ENCODE results near the gene ITPR1. TPM values are rescaled to one million over a fixed set of nuclear protein-coding genes. Genes with fewer than 3 reads are reported as not detected.

Gene ITPR1
- total RNA-seq, 4 donors from 2014 or later: 184 to 305 (median 218) TPM

DNA sequence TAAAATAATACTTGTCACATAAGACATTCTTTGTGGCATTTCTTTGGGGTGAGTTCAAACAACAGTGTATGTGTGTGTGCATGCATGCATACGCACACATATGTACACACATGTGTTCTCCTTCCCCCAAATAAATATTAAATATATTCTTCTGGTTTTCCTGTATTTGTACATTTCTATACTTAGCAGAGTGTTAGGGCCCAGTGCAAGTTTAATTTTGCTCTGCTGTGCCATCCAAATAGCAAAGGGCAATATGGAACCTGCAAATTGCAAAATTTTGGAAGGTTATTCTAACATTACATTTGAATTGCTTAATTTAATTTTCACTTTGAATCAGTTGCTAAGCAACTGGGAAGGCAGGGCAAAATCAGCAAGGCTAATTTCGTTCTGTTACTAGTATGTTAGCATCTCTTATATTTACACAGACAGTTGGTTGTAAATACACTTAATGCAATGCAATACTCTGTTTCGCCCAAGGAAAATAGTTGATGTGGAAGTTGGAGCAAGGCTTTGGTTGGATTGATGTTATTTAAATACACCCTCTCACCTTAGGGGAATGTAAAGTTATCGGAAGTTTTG lies 130.4 kb downstream of the ITPR1 start:
- WGBS, 2 donors (ENCODE audit: low coverage in 1 of 2): 84 to 93% methylated on average over 3 to 4 of the region's 4 CpGs
- Histone ChIP-seq H3K4me1 (peaks cover 0 to 17% (median 2%) of the 10 kb centered on the region in 3 donors), H3K4me3 (no peak overlapping the region), H3K27ac (no peak overlapping the region), H3K27me3 (no peaks in the 10 kb centered on the region), H3K36me3 (peaks cover 0 to 12% of the 10 kb centered on the region in 2 donors), H3K9me3 (no peaks in the 10 kb centered on the region)
- ATAC-seq: no peak
- TF ChIP-seq EP300 (IDR thresholded peaks at IDR 0.05) (no peak), POLR2A (IDR thresholded peaks at IDR 0.05) (no peak), POLR2AphosphoS5 (IDR thresholded peaks at IDR 0.05) (no peak)
- TF ChIP-seq, protein P1, sequence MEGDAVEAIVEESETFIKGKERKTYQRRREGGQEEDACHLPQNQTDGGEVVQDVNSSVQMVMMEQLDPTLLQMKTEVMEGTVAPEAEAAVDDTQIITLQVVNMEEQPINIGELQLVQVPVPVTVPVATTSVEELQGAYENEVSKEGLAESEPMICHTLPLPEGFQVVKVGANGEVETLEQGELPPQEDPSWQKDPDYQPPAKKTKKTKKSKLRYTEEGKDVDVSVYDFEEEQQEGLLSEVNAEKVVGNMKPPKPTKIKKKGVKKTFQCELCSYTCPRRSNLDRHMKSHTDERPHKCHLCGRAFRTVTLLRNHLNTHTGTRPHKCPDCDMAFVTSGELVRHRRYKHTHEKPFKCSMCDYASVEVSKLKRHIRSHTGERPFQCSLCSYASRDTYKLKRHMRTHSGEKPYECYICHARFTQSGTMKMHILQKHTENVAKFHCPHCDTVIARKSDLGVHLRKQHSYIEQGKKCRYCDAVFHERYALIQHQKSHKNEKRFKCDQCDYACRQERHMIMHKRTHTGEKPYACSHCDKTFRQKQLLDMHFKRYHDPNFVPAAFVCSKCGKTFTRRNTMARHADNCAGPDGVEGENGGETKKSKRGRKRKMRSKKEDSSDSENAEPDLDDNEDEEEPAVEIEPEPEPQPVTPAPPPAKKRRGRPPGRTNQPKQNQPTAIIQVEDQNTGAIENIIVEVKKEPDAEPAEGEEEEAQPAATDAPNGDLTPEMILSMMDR (IDR thresholded peaks at IDR 0.05): no peak

DNA sequence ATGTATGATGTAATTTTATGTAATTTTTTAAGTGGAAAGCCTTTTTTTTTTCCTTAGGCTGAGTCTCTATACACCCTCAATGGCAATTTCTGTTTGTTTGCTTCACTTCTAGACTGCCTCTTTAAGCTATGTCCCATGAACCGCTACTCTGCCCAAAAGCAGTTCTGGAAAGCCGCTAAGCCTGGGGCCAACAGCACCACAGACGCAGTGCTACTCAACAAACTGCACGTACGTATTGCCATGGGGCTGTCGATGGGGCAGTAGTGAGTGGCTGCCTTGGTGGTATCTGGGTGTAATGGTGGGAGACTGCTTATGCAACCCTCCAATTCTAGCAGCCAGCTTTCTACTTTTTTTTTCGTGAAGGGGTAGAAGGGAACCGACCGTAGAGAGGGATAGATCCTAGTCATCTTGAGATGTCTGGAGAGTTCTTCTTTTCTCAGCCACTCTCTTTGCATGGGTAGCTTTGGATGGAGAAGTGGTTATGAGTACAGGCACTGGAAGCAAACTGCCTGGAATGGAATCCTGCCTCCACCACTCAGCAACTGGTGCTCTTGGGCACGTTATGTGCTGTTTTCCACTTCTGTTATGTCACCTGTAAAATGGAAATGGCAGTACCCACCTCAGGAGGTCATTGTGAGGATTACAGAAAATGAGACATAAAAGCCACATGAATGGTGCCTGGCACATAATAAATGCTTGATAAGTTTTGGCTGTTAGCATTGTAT lies 134.7 kb downstream of the ITPR1 start:
- no peak for ATAC-seq
- Histone ChIP-seq H3K27me3 (no peaks in the 10 kb centered on the region), H3K36me3 (peaks cover 0 to 24% of the 10 kb centered on the region in 2 donors), H3K27ac (no peak overlapping the region), H3K9me3 (no peaks in the 10 kb centered on the region), H3K4me1 (peaks cover 0 to 10% (median 0%) of the 10 kb centered on the region in 3 donors), H3K4me3 (no peak overlapping the region)
- 84 to 91% methylated on average over 2 to 10 of the region's 10 CpGs for WGBS, 2 donors (ENCODE audit: low coverage in 1 of 2)
- TF ChIP-seq POLR2A (IDR thresholded peaks at IDR 0.05) (no peak), POLR2AphosphoS5 (IDR thresholded peaks at IDR 0.05) (no peak), EP300 (IDR thresholded peaks at IDR 0.05) (no peak)
- TF ChIP-seq, protein P1 (IDR thresholded peaks at IDR 0.05): no peak

DNA sequence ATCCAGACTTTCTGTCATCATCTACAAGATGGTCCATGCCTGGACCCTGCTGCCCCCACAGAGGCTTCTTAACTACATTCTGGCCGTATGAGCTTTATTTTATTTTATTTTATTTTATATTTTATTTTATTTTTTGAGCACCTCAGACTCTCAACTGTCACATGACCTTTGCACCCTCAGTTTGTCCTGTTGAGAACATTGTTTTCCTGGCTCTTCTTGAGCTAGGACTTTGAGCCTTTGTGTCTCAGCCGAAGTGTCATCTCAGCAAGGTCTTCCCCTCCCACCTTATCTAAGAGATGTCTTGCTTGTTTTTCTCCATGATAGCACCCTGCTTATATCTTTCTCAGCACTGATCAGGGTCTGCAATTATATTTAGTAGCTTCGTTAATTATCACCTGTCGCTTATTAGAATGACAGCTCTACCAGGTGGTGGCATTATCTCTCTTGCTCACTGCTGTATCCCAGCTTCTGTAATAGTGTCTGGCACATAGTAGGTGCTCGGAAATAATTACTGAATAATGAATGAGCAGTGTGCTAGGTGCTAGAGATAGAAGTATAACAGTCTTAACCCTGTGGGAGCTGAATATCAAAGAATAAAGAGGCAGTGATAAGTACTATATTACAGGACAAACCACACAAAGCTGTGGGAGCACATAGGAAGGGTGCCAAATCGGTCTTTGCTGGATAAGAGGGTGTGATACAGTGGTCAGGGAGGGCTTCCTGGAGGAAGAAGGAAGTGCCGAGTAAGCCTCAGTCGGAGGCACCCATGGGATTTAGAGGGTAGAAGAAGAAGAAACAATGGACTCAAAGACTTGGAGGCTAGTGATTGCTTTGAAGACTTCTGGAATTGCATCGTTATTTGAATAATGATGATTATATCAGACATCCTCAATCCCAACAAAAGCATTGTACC lies 136.2 kb downstream of the ITPR1 start:
- no peak overlapping the region for H3K27ac ChIP-seq
- peaks cover 0 to 7% (median 0%) of the 10 kb centered on the region in 3 donors for H3K4me1 ChIP-seq
- no peak for TF ChIP-seq EP300 (IDR thresholded peaks at IDR 0.05)
- H3K36me3 ChIP-seq: peaks cover 0 to 24% of the 10 kb centered on the region in 2 donors
- no peaks in the 10 kb centered on the region for H3K27me3 ChIP-seq
- H3K9me3 ChIP-seq: no peaks in the 10 kb centered on the region
- no peak overlapping the region for H3K4me3 ChIP-seq
- no peak for ATAC-seq
- 85 to 90% methylated on average over 6 to 8 of the region's 9 CpGs for WGBS, 2 donors (ENCODE audit: low coverage in 1 of 2)

DNA sequence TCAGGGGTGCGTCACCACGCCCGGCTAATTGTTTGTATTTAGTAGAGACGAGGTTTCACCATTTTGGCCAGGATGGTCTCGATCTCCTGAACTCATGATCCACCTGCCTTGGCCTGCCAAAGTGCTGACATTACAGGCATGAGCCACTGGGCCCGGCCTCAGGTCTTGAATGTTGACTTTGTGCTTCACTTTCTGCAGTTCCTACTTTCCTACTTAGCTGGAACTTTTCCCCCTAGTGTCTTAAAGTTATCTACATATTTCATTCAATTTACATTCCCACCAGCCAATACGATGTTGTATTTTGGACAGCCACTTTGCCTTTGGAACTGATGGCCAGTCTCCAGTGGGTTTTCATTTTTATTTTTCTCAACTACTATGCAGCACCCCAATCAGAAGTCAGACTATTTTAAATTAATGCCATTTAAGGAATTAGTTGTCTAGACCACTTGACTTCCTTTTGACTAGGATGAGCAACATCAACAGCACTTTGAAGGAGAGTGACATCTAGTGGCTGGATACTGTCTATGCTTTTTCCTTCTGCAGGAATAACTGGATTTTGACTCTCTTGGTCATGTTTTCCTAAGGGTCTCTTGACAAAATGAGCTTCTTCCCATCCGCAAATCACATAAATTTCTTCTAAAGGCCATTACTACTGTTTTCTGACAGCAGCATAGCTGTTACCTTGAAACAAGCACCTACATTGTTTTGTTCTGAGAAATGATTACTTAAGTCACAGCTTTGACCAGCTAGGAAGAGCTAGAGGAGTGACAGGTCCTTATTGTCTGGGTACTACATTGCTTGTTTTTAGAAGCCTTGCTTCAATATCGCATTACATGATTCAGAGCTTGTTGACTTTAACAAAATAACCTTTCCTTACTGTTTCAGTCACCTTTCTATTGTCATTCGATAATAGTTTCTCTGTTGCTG lies 140.2 kb downstream of the ITPR1 start:
- Histone ChIP-seq H3K27me3 (no peaks in the 10 kb centered on the region), H3K36me3 (peaks cover 0 to 19% of the 10 kb centered on the region in 2 donors), H3K9me3 (no peaks in the 10 kb centered on the region), H3K4me1 (peaks cover 0 to 18% (median 0%) of the 10 kb centered on the region in 3 donors), H3K27ac (peak overlapping the region in 1 of 4 donors; percentile 36), H3K4me3 (no peak overlapping the region)
- peak; percentile 34 for ATAC-seq
- 44 to 52% methylated on average over 4 to 7 of the region's 10 CpGs for WGBS, 2 donors (ENCODE audit: low coverage in 1 of 2)
- TF ChIP-seq, protein P1 (IDR thresholded peaks at IDR 0.05): peak; percentile 68 to 85 (median 79)
- TF ChIP-seq POLR2AphosphoS5 (IDR thresholded peaks at IDR 0.05): no peak

All from gastroesophageal sphincter (tissue), 4 donors.